ENCODE measurements around the gene NFXL1.

GRCh38 chr4:47827343-47828047 is 86.9 kb downstream of the NFXL1 start:
- no peak for TF ChIP-seq POLR2A (IDR thresholded peaks at IDR 0.05)
- TF ChIP-seq, protein P1, sequence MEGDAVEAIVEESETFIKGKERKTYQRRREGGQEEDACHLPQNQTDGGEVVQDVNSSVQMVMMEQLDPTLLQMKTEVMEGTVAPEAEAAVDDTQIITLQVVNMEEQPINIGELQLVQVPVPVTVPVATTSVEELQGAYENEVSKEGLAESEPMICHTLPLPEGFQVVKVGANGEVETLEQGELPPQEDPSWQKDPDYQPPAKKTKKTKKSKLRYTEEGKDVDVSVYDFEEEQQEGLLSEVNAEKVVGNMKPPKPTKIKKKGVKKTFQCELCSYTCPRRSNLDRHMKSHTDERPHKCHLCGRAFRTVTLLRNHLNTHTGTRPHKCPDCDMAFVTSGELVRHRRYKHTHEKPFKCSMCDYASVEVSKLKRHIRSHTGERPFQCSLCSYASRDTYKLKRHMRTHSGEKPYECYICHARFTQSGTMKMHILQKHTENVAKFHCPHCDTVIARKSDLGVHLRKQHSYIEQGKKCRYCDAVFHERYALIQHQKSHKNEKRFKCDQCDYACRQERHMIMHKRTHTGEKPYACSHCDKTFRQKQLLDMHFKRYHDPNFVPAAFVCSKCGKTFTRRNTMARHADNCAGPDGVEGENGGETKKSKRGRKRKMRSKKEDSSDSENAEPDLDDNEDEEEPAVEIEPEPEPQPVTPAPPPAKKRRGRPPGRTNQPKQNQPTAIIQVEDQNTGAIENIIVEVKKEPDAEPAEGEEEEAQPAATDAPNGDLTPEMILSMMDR (IDR thresholded peaks at IDR 0.05): no peak

Data from testis (tissue), 2 donors.